DLD1 (cell line): Measurements from ENCODE around the gene ABCB8.
"Not testable (repeated sequence)": the region's sequence is repeated elsewhere in the genome, so short reads cannot be mapped to it uniquely, and the experiment has no call there.

ENCODE experiments used
- in situ Hi-C: cut with HindIII; loops from 2 replicates; pipeline ENCODE4 v1.10.0; 2017; ENCODE audit warnings: low sequenced_read_pairs

The ABCB8 gene

GRCh38 chr7:151034312-151035025 is 6.2 kb downstream of the ABCB8 start:
- in situ Hi-C loops, result no loop called here

DNA sequence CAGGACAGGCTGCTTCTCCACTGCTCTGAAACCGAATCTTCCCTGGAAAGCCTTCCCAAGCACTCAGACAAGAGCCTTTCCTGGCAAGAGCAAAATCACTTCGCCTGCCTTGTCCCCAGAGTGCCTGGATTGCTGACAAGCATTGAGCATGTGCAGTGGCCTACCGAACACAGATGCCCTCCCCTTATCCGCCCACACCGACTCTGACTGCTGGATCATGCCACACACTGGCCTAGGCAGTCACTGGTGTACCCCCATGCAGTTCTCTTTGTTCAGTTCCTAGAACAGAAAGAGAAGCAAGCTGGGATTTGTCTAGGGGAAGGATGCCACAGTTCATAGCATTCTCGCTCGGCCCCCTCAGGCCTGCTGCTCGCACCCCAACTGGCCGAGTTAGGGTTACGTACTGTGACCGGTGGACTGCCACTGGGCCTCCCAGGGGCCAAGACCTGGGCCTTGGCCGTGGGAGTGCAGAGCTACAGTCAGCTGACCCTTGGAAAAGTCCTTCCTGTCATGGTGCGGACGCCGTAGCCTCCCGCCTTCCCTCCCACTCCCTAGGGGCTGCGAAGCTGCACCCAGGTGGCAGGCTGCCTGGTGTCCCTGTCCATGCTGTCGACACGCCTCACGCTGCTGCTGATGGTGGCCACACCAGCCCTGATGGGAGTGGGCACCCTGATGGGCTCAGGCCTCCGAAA is 6.9 kb downstream of the ABCB8 start:
- in situ Hi-C loops, result no loop called here

DNA sequence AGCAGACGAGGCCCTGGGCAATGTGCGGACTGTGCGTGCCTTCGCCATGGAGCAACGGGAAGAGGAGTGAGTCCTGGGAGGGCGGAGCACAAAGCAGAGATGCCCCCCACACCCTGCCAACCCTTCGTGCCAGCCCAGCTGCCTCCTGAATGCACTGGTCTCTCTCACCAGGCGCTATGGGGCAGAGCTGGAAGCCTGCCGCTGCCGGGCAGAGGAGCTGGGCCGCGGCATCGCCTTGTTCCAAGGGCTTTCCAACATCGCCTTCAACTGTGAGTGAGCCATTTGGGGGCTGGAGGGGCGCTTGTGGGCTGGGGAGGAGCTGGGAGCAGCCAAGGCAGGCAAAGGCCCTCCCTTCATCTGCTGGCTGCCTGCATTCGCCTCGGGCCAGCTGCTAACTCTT is 7.7 kb downstream of the ABCB8 start:
- in situ Hi-C loops, result no loop called here

- in situ Hi-C loops, result no loop called here
Measured at GRCh38 chr7:151038951-151039849, 10.9 kb downstream of the ABCB8 start.

GRCh38 chr7:151039850-151040548 is 11.7 kb downstream of the ABCB8 start:
- in situ Hi-C loops, result no loop called here

- in situ Hi-C loops, result no loop called here
Measured at GRCh38 chr7:151040616-151041375, 12.5 kb downstream of the ABCB8 start.

- in situ Hi-C loops, result not testable (repeated sequence)
Measured at GRCh38 chr7:151043449-151043848, 15.2 kb downstream of the ABCB8 start.

GRCh38 chr7:151043959-151044358 is 15.7 kb downstream of the ABCB8 start:
- in situ Hi-C loops, result no loop called here

DNA sequence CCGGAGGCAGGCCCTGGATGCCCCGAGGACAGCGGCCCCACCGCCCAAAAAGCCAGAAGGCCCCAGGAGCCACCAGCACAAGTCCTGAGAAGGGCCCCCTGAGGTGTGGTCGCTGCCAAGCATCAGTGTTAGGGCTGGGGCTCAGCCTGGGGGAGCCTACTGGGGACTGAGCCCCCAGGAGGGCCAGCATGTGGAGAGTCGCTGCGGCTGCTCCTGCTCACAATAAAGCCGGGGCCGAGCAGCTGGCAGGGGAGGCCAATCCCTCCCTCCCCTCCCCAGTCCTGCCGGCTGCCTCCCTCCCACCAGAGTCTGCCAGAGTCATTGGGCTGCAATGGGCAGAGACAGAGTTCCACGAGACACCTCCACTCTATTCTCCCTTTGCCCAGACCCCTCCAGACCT is 17.0 kb downstream of the ABCB8 start:
- in situ Hi-C loops, result no loop called here

- in situ Hi-C loops, result no loop called here
Measured at GRCh38 chr7:151045967-151046366, 17.7 kb downstream of the ABCB8 start.

GRCh38 chr7:151046603-151047573 is 18.6 kb downstream of the ABCB8 start:
- in situ Hi-C loops, result no loop called here

GRCh38 chr7:151047976-151048815 is 19.9 kb downstream of the ABCB8 start, which contains the start of gene ASIC3:
TSS of gene ASIC3 (plus strand) at chr7:151048531. CDS start at chr7:151048886, 355 bp downstream.
- in situ Hi-C loops, result no loop called here

- in situ Hi-C loops, result no loop called here
Measured at GRCh38 chr7:151048911-151049463, 20.7 kb downstream of the ABCB8 start.

DNA sequence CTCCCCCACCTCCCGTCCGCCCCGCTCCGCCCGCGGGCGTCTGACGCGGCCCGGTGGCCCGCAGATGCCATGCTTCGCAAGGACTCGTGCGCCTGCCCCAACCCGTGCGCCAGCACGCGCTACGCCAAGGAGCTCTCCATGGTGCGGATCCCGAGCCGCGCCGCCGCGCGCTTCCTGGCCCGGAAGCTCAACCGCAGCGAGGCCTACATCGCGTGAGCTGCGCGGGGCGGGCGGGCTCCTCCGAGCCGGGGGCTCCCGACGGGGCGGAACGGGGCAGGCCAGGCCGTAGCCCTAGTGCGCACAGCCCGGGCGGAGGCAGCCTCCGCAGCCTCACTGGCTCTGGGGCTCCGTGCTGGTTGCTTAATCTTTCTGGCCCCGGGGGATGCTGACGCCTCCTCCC is 22.9 kb downstream of the ABCB8 start:
- in situ Hi-C loops, result no loop called here

DNA sequence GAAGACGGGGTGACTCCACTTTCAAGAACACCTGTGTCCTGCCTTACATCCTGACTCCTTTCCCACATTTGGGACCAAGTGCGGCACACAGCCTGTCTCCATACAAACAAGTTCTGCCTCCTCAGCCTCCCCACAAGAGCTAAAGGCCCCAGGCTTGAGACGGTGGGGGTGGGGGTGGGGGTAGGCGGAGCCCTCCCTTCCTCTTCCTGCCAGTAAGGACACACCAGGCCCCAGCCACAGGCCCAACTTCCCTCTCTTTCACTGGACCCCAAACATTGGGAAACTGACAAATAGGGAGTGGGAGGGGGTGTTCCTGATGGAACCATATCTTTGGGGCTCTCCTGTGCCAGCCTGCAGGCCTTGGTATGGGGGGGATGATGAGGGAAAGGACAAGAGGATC is 24.8 kb downstream of the ABCB8 start:
- in situ Hi-C loops, result no loop called here

DNA sequence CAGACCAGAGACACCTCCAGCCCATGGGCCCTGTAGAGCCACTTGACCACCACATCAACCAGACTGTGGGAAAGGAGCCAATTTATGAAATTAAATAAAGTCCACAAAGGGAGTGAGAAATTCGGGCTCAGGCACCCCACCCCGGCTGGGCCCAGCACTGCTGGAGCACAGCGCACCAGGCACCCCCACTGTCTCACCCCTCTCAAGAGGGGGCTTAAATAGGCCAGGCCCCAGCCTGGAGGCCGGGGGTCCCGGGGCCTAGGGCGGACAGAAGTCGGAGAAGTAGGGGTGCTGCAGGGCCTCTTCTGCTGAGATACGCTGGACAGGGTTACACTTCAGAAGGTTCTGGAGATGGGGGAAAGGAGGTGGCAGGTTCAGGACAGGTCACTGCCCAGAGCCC is 25.5 kb downstream of the ABCB8 start:
- in situ Hi-C loops, result no loop called here

- in situ Hi-C loops, result no loop called here
Measured at GRCh38 chr7:151056283-151056665, 28.0 kb downstream of the ABCB8 start.
